ENCODE measurements around the gene IGSF3. TPM values are rescaled to one million over a fixed set of nuclear protein-coding genes. Genes with fewer than 3 reads are reported as not detected.
"Not testable (repeated sequence)": the region's sequence is repeated elsewhere in the genome, so short reads cannot be mapped to it uniquely, and the experiment has no call there.

The IGSF3 gene
- total RNA-seq, 1 experiment from 2014 or later, result 10.8 TPM

GRCh38 chr1:116599369-116599768 lies 68.2 kb downstream of the IGSF3 start:
- DNase-seq (ENCODE audit: low spot score), result not testable (repeated sequence)

- not testable (repeated sequence) for DNase-seq (ENCODE audit: low spot score)
Observed at GRCh38 chr1:116598420-116599036, 69.0 kb downstream of the IGSF3 start.

GRCh38 chr1:116597388-116597787 lies 70.1 kb downstream of the IGSF3 start:
- not testable (repeated sequence) for DNase-seq (ENCODE audit: low spot score)

- not testable (repeated sequence) for DNase-seq (ENCODE audit: low spot score)
Observed at GRCh38 chr1:116596742-116597307, 70.7 kb downstream of the IGSF3 start.

GRCh38 chr1:116595946-116596741 lies 71.4 kb downstream of the IGSF3 start:
- DNase-seq (ENCODE audit: low spot score), result not testable (repeated sequence)

GRCh38 chr1:116595065-116595840 lies 72.3 kb downstream of the IGSF3 start:
- DNase-seq (ENCODE audit: low spot score), result not testable (repeated sequence)

GRCh38 chr1:116593977-116594376 lies 73.6 kb downstream of the IGSF3 start:
- DNase-seq (ENCODE audit: low spot score), result not testable (repeated sequence)

- DNase-seq (ENCODE audit: low spot score), result not testable (repeated sequence)
Observed at GRCh38 chr1:116593401-116593800, 74.1 kb downstream of the IGSF3 start.

GRCh38 chr1:116591951-116592605 lies 75.5 kb downstream of the IGSF3 start:
- DNase-seq (ENCODE audit: low spot score), result not testable (repeated sequence)

- DNase-seq (ENCODE audit: low spot score), result not testable (repeated sequence)
Observed at GRCh38 chr1:116591006-116591950, 76.3 kb downstream of the IGSF3 start.

- DNase-seq (ENCODE audit: low spot score), result not testable (repeated sequence)
Observed at GRCh38 chr1:116590359-116591005, 77.1 kb downstream of the IGSF3 start.

- not testable (repeated sequence) for DNase-seq (ENCODE audit: low spot score)
Observed at GRCh38 chr1:116589101-116589735, 78.3 kb downstream of the IGSF3 start.

- DNase-seq (ENCODE audit: low spot score), result no peak
Observed at GRCh38 chr1:116587501-116588227, 79.9 kb downstream of the IGSF3 start.

GRCh38 chr1:116586741-116587143 lies 80.8 kb downstream of the IGSF3 start:
- DNase-seq (ENCODE audit: low spot score), result no peak

GRCh38 chr1:116585886-116586285 lies 81.6 kb downstream of the IGSF3 start:
- no peak for DNase-seq (ENCODE audit: low spot score)

- DNase-seq (ENCODE audit: low spot score), result no peak
Observed at GRCh38 chr1:116581323-116581885, 86.1 kb downstream of the IGSF3 start.

- DNase-seq (ENCODE audit: low spot score), result no peak
Observed at GRCh38 chr1:116580446-116581322, 86.8 kb downstream of the IGSF3 start.

All from H4 (cell line).